AG04449 (cell line): Measurements from ENCODE around the gene PTGDR2.

Experiments used
- CTCF ChIA-PET: fragments of 350-600 bp; formaldehyde crosslinking; extraction: SDS; loops from one replicate; lab custom pipeline; 2021; ENCODE audit warnings: antibody characterized with exemption; lab: Yijun Ruan, JAX
- POLR2A ChIA-PET: fragments of 400-600, 350-600 bp; formaldehyde crosslinking; extraction: SDS; loops from one replicate; lab custom pipeline; 2020; ENCODE audit warnings: antibody characterized with exemption, inconsistent platforms; lab: Yijun Ruan, JAX
- DNase-seq: peaks from one replicate; pipeline ENCODE4 v3.0.0-alpha.2; 2010; ENCODE audit warnings: low read depth, low spot score
- H3K4me3 ChIP-seq: 2 replicates; pipeline ENCODE4 v1.5.1; 2011; ENCODE audit warnings: low read depth, mild to moderate bottlenecking, control low read depth, low read length
- TF ChIP-seq, protein P1 (sequence below): IDR thresholded peaks from one replicate; pipeline ENCODE4 v1.5.1; 2011; ENCODE audit warnings: mild to moderate bottlenecking, moderate library complexity, low read length, control low read depth, inconsistent platforms; ENCODE audit not compliant: insufficient read depth; ENCODE audit errors: missing control alignments

The PTGDR2 gene

DNA sequence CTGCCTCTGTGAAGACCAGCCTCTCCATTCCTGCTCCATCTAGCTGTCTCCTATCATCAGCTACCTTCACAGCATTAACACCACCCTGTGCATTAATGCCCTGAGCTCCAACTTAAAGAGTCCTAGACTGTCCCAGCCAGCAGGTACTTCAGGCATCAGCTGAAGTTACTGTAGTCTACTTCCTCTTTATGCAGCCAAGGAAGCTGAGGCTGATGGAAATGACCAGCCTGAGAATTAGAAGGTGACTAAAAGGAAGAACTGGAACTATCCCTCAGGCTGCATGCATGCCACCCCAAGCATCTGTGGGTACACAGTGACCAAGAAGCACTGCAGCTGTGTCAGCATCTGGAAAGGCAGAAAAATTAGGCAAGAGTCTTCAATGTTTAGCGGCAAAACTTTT, 42.4 kb downstream of the PTGDR2 start:
- POLR2A ChIA-PET = no interaction called here
- CTCF ChIA-PET = interaction anchor here (0.8 kb wide), 1 partner anchor 18 kb away, joined by 3 read pairs; no protein-coding TSS in a partner anchor

DNA sequence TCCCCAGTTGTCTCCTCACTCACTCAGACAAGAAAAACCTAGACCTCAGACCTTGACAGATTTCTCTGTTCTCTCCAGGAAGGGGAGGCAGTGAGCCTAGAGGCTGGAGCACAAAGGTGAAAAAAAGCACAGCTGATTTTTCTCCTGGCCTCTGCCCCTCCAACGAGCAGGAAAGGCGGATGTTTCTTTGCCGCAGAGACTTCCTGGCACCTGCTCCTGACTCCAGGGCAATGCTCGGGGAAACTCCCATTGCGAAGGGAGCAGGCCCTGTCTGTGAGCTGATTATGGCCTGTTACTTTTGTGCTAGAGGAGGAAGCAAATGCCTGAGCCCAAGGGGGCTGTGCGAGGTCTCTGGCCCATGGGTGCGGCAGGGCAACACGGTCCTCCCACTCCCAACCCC, 45.2 kb downstream of the PTGDR2 start:
- TF ChIP-seq, protein P1, sequence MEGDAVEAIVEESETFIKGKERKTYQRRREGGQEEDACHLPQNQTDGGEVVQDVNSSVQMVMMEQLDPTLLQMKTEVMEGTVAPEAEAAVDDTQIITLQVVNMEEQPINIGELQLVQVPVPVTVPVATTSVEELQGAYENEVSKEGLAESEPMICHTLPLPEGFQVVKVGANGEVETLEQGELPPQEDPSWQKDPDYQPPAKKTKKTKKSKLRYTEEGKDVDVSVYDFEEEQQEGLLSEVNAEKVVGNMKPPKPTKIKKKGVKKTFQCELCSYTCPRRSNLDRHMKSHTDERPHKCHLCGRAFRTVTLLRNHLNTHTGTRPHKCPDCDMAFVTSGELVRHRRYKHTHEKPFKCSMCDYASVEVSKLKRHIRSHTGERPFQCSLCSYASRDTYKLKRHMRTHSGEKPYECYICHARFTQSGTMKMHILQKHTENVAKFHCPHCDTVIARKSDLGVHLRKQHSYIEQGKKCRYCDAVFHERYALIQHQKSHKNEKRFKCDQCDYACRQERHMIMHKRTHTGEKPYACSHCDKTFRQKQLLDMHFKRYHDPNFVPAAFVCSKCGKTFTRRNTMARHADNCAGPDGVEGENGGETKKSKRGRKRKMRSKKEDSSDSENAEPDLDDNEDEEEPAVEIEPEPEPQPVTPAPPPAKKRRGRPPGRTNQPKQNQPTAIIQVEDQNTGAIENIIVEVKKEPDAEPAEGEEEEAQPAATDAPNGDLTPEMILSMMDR = no peak
- CTCF ChIA-PET = no interaction called here

More for the DNA sequence above, 42.4 kb downstream of the PTGDR2 start:
- no peak for DNase-seq
- TF ChIP-seq, protein P1 = no peak
- H3K4me3 ChIP-seq = no peak overlapping the region

DNA sequence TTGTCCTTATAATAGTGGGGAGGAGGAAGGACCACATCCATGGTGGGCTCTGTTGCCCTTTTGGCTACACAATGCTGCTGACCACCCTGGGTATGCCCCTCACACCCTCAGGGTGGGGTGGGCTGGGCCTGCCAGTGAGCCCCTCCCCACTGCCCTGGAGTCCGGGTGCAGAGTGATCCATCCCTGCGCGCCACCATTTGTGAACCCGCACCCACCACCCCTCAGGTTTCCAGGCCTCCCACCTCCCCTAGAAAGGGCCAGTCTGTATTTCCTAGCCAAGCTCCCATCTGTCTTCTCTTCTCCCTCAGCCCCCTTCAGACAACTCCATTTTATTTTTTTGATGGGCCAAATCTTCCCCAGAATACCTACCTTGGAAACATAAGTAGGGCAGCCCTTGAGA, 45.6 kb downstream of the PTGDR2 start:
- DNase-seq = no peak
- TF ChIP-seq, protein P1 = no peak
- CTCF ChIA-PET = no interaction called here
- H3K4me3 ChIP-seq = no peak overlapping the region
- POLR2A ChIA-PET = no interaction called here

More for the DNA sequence above, 45.2 kb downstream of the PTGDR2 start:
- no peak for DNase-seq
- H3K4me3 ChIP-seq = no peak overlapping the region
- POLR2A ChIA-PET = no interaction called here

DNA sequence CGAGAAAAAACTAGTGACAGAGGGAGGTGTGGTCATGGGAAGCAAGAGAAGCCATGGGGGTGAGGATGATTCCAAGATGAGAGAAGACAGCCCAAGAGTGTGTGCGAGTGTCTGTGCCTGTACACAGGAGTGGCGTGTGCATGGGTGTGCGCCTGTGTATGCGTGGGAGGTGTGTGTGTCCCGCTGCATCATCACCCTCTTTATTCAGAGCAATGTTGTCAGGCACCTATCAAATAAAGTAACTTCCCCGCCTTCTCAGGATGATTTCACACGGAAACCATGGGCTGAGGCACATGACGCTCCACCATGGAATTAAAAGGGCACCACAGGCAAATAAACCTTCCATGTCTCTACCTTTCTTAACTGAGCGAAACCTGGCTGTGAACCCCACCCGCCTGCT, 46.1 kb downstream of the PTGDR2 start:
- POLR2A ChIA-PET = no interaction called here
- H3K4me3 ChIP-seq = no peak overlapping the region
- no peak for DNase-seq
- CTCF ChIA-PET = interaction anchor here (1.6 kb wide), 1 partner anchor 21 kb away, joined by 4 read pairs; no protein-coding TSS in a partner anchor
- TF ChIP-seq, protein P1 = no peak

DNA sequence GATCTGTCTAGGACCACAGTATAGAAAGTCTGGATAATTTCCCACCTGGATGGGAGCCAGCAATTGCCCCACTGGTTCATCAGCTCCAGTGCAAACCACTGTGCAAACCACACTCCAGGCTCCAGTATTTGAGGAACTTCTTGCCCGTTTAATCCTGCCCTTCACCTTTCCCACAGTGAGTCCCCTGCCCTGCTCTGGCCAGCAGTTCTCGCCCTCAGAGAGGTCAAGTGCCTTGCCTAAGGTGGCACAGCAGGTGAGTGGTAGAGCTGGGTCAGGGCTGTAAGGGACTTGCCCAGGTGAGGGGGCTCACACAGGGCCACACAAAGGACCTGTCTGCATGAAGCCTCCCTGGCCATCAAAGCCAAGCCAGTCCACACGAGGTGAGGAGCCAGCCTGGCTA, 46.5 kb downstream of the PTGDR2 start:
- TF ChIP-seq, protein P1 = no peak
- ChIA-PET POLR2A (no interaction called here), CTCF (interaction anchor here (1.6 kb wide), 1 partner anchor 22 kb away, joined by 4 read pairs; no protein-coding TSS in a partner anchor)
- H3K4me3 ChIP-seq = no peak overlapping the region
- DNase-seq = no peak

DNA sequence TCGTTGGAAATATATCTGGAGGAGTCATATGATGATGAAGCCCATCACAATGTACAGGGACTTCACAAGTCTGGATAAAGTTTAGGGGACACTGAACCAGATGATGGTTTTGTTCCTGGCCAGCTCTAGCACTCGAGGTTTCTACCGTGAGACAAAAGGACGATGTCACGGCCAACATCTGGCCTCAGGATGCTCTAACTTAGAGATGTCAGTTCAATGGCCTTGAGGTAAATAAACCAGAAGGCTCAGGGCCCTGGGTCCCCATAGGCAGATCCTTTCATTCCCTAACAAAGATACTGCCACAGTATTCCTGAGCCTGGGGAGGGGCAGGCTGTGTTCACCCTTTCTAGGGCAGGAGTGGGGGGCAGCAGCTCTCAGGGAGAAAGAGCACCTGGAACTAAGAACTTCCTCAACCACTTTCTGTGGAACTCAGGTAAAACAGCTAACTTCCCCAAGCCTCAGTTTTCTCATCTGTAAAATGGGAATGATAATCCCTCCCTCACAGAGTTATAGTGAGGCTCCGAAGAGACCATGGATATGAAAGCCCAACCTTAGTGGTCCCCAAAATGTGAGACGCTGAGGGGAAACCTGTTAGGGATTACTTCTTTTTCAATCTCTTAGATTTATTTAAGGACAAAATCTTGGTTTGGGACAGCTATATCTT, 52.3 kb downstream of the PTGDR2 start:
- CTCF ChIA-PET = interaction anchor here (0.9 to 1.7 kb wide), 3 partner anchors 27 to 96 kb away, joined by 3 to 5 read pairs (median 4); no protein-coding TSS in a partner anchor
- TF ChIP-seq, protein P1 = no peak
- H3K4me3 ChIP-seq = no peak overlapping the region
- no peak for DNase-seq
- POLR2A ChIA-PET = no interaction called here
